ENCODE measurements around the gene PLCB1.

The PLCB1 gene

DNA sequence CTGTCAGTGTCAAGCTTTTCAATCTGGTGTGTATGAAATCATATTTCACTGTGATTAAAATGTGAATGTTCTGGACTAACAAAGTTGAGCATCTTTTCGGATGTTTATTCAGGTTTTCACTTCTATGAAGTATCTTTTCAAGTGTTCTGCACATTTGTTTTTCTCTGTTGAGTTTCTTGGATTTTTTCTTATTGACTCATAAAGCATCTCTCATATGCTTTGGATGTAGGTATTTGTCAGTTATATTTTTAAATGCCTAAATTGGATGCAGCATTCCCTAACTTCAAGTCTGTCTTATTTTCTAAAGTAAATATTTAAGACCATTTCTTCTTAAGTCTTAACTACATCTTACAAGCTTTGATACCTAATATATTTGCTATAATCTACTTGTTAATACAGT lies 398.0 kb downstream of the PLCB1 start:
- DNase-seq (ENCODE audit: low spot score), result no peak
- TF ChIP-seq, protein P1, sequence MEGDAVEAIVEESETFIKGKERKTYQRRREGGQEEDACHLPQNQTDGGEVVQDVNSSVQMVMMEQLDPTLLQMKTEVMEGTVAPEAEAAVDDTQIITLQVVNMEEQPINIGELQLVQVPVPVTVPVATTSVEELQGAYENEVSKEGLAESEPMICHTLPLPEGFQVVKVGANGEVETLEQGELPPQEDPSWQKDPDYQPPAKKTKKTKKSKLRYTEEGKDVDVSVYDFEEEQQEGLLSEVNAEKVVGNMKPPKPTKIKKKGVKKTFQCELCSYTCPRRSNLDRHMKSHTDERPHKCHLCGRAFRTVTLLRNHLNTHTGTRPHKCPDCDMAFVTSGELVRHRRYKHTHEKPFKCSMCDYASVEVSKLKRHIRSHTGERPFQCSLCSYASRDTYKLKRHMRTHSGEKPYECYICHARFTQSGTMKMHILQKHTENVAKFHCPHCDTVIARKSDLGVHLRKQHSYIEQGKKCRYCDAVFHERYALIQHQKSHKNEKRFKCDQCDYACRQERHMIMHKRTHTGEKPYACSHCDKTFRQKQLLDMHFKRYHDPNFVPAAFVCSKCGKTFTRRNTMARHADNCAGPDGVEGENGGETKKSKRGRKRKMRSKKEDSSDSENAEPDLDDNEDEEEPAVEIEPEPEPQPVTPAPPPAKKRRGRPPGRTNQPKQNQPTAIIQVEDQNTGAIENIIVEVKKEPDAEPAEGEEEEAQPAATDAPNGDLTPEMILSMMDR (IDR thresholded peaks at IDR 0.05; ENCODE audit: extremely low read depth, missing control alignments), result no peak

DNA sequence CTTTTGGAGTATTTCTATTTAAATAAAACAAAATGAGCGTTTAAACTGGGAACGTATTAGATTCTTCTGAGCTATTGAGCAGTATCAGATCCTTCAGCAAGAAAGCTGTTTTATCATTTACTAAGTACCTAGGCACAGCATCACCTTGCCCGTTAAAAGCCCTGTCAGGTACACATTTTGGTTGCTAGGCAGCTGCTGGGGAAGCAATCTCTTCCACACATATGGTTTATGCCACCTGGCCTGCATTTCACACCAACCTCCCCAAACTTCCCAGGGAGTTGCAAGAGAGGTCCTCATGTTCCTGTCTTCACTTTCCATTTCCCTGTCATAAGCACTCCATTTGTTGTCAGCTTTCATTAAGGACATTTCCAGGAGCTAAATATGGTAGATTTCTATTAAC lies 400.1 kb downstream of the PLCB1 start:
- no peak for DNase-seq (ENCODE audit: low spot score)
- TF ChIP-seq, protein P1 (IDR thresholded peaks at IDR 0.05; ENCODE audit: extremely low read depth, missing control alignments), result no peak

DNA sequence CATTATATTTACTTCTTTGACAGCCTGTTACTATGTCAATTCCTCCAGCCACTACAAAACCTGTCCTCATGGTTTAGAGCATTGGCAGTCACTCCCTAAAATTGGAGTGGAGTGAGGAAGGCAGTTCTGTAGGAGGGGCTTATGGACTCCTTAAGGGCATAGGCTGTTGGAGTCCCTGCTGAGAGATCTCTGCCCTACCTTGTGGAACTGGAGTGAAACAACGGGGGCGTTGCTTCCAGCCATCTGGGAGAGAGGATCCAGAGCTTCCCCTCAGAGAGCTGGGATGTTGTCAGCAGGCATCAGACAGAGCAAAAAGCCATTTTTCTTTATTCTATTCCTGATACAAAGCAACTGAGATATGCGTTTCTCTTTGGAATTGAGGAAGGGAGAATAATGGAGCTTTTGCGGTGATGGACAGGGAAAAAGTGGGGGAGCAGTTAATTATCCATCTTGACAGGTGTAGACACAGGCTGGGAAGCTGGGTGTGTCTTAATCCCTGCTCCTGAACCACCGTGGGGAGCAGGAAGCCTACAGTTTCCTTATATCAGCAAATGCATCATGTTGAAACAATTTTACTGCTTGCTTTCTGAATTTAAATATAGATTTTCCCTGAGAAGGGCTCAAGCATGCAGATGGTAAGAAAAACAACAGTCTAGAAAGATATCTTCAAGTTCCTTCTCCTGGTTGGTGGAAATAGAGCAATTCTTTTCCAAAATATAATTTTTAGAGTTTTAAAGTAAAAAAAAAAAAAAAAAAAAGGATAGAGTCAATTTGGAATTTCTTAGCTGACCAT lies 402.5 kb downstream of the PLCB1 start:
- TF ChIP-seq, protein P1 (IDR thresholded peaks at IDR 0.05; ENCODE audit: extremely low read depth, missing control alignments), result no peak
- DNase-seq (ENCODE audit: low spot score), result no peak

DNA sequence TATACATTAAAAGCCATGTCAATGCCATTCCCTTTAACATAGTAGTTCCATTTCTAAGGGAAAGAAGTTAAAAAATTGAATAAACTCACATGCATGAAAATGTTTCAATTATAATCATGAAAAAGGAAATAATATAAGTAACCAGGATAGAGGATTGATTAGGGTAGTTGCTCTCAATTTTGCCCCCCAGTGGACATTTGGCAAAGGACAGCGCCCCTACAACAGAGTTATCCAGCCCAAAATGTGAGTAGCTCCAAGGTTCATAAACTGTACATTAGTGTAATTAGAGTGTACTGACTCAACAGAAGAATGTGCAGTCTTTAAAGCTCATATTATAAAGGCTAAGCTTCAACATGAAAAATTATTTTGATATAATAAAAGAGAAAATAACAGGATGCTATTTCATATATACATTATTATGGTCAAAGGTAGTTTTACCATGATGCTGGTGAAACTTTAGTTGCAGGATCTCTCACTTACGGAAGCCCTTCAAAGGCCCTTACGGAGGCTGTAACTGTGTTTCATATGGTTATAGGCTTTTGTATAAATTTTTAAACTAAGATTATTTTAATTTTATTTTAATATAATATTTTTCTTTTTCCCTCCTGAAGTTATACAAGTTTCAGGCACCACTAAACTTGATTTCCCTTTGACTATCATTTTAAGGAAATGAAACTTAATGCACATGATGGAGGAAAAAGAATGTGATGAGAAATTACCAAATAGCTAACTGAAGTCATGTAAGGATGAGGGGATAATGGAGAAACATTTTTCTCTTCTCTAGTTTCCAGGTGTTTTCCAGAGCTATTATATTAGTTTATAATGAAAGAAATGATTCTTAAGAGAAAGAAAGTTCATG lies 403.6 kb downstream of the PLCB1 start:
- TF ChIP-seq, protein P1 (IDR thresholded peaks at IDR 0.05; ENCODE audit: extremely low read depth, missing control alignments), result peak; percentile 36
- peak; percentile 8 for DNase-seq (ENCODE audit: low spot score)

DNA sequence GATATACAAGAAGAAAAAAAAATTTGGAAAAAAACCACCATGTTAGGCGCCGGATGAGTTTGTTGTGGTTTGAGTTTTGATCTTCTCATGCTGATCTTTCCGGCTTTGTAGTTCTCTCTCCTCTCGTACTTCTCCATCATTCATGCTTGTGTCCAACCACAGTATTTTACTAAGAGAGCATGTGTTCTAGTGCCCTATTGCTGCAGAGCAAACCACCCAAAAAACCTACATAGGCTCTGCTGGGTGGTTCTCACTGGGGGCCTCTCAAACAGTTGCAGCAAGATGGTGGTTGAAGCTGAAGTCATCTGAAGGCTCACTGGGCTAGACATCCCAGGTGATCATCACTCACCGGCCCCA lies 404.2 kb downstream of the PLCB1 start:
- TF ChIP-seq, protein P1 (IDR thresholded peaks at IDR 0.05; ENCODE audit: extremely low read depth, missing control alignments), result no peak
- no peak for DNase-seq (ENCODE audit: low spot score)

DNA sequence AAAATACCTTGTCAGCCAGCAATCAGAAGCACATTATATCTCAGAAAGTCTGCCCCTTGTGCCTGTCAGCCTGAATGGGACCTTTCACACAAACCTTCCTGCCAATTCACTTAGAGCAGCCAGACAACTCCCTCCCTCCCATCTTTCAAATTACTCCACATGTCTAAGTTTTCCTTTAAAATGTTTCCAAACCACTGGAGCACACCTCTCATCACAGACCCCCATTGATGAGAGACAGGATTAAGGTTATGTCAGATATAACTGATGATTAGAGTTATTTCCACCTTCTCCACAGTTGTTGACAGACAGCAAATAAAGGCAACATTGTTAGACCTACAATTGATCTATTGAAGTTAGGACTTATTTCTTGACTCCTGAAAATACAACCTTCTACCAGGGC lies 408.4 kb downstream of the PLCB1 start:
- no peak for DNase-seq (ENCODE audit: low spot score)
- TF ChIP-seq, protein P1 (IDR thresholded peaks at IDR 0.05; ENCODE audit: extremely low read depth, missing control alignments), result no peak

DNA sequence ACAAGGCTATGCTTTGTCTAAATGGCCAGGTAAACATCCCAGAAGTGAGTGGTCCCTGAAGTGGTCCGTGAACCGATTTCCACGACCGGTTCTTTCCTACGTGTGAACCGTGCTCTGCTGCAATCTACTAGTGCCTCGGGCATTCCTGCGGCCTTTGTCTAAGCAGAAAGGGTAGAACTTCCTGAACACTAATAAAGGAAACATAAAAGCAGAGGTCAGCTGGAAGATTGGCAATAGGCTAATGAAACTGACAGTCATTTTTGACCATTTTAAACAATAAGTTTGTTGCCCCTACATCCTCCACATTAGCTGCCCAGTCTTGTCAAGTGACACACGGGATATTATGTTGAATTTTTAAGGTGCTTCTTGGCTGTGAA lies 410.0 kb downstream of the PLCB1 start:
- TF ChIP-seq, protein P1 (IDR thresholded peaks at IDR 0.05; ENCODE audit: extremely low read depth, missing control alignments), result no peak
- no peak for DNase-seq (ENCODE audit: low spot score)

Measured in GM20000 (cell line).